Neural crest cell (in vitro differentiated cells): ENCODE results near the gene RGS7. TPM values are rescaled to one million over a fixed set of nuclear protein-coding genes. Genes with fewer than 3 reads are reported as not detected.

ENCODE experiments used
- DNase-seq: peaks from one replicate; pipeline ENCODE4 v3.0.0; 2021; ENCODE audit warnings: low read depth, mixed read lengths, low spot score
- H3K27ac Mint-ChIP-seq: one replicate; pipeline ENCODE4 v1.8.0; 2021; ENCODE audit warnings: mild to moderate bottlenecking, mixed read lengths; ENCODE audit not compliant: unreplicated experiment
- H3K27me3 Mint-ChIP-seq: 2 replicates; pipeline ENCODE4 v1.8.0; 2021; ENCODE audit warnings: low read depth, mild to moderate bottlenecking, mixed read lengths
- H3K36me3 Mint-ChIP-seq: 2 replicates; pipeline ENCODE4 v1.8.0; 2021; ENCODE audit warnings: low read depth, mild to moderate bottlenecking, mixed read lengths
- H3K4me1 Mint-ChIP-seq: 2 replicates; pipeline ENCODE4 v1.8.0; 2021; ENCODE audit warnings: mixed read lengths
- H3K4me3 Mint-ChIP-seq: one replicate; pipeline ENCODE4 v1.8.0; 2021; ENCODE audit warnings: mild to moderate bottlenecking, mixed read lengths
- H3K9me3 Mint-ChIP-seq: 2 replicates; pipeline ENCODE4 v1.8.0; 2021; ENCODE audit warnings: mixed read lengths
- CTCF ChIP-seq: fragments of 200-600 bp; sonication (generic); conservative IDR thresholded peaks from 2 replicates; pipeline ENCODE4 v1.5.0; 2021; ENCODE audit warnings: antibody characterized with exemption, mild to moderate bottlenecking
- total RNA-seq: library from RNA; stranded (reverse); gene quantifications from 2 replicates; pipeline ENCODE4 v1.2.1, GENCODE V29; 2021

Gene RGS7
- total RNA-seq, 1 donor from 2014 or later: 0.65 TPM

- no peaks in the 10 kb centered on the region for H3K36me3 Mint-ChIP-seq
- H3K4me3 Mint-ChIP-seq: no peak overlapping the region
- no peak for TF ChIP-seq CTCF
- H3K27me3 Mint-ChIP-seq: peaks cover 6% of the 10 kb centered on the region
- no peaks in the 10 kb centered on the region for H3K4me1 Mint-ChIP-seq
- no peak for DNase-seq
- H3K9me3 Mint-ChIP-seq: peaks cover 2% of the 10 kb centered on the region
- H3K27ac Mint-ChIP-seq: no peak overlapping the region
These were observed 218.8 kb downstream of the RGS7 start for GRCh38 chr1:241138248-241138647.

- Mint-ChIP-seq H3K9me3 (peaks cover 2% of the 10 kb centered on the region), H3K4me3 (no peak overlapping the region), H3K27ac (no peak overlapping the region), H3K36me3 (no peaks in the 10 kb centered on the region), H3K4me1 (no peaks in the 10 kb centered on the region), H3K27me3 (peaks cover 6% of the 10 kb centered on the region)
- no peak for TF ChIP-seq CTCF
- no peak for DNase-seq
These were observed 220.6 kb downstream of the RGS7 start for GRCh38 chr1:241136389-241136788.

- Mint-ChIP-seq H3K27ac (no peak overlapping the region), H3K4me3 (no peak overlapping the region), H3K9me3 (peaks cover 2% of the 10 kb centered on the region), H3K36me3 (no peaks in the 10 kb centered on the region), H3K4me1 (no peaks in the 10 kb centered on the region), H3K27me3 (peaks cover 2% of the 10 kb centered on the region)
- DNase-seq: no peak
- TF ChIP-seq CTCF: no peak
These were observed 225.3 kb downstream of the RGS7 start for GRCh38 chr1:241131636-241132194.

- no peaks in the 10 kb centered on the region for H3K36me3 Mint-ChIP-seq
- TF ChIP-seq CTCF: no peak
- H3K4me1 Mint-ChIP-seq: no peaks in the 10 kb centered on the region
- peaks cover 2% of the 10 kb centered on the region for H3K27me3 Mint-ChIP-seq
- no peak overlapping the region for H3K4me3 Mint-ChIP-seq
- DNase-seq: no peak
- H3K9me3 Mint-ChIP-seq: peaks cover 2% of the 10 kb centered on the region
- no peak overlapping the region for H3K27ac Mint-ChIP-seq
These were observed 226.1 kb downstream of the RGS7 start for GRCh38 chr1:241130881-241131280.

GRCh38 chr1:241129207-241129960 is 227.6 kb downstream of the RGS7 start:
- no peak for TF ChIP-seq CTCF
- Mint-ChIP-seq H3K4me1 (no peaks in the 10 kb centered on the region), H3K9me3 (peaks cover under 1% of the 10 kb centered on the region), H3K27me3 (peaks cover 2% of the 10 kb centered on the region), H3K36me3 (no peaks in the 10 kb centered on the region), H3K27ac (no peak overlapping the region), H3K4me3 (no peak overlapping the region)
- no peak for DNase-seq
